ENCODE results near the gene NEK7. TPM values are rescaled to one million over a fixed set of nuclear protein-coding genes. Genes with fewer than 3 reads are reported as not detected.
"Not testable (repeated sequence)": the region's sequence is repeated elsewhere in the genome, so short reads cannot be mapped to it uniquely, and the experiment has no call there.

Gene NEK7
- total RNA-seq, 1 donor from 2014 or later: 63.2 TPM

DNA sequence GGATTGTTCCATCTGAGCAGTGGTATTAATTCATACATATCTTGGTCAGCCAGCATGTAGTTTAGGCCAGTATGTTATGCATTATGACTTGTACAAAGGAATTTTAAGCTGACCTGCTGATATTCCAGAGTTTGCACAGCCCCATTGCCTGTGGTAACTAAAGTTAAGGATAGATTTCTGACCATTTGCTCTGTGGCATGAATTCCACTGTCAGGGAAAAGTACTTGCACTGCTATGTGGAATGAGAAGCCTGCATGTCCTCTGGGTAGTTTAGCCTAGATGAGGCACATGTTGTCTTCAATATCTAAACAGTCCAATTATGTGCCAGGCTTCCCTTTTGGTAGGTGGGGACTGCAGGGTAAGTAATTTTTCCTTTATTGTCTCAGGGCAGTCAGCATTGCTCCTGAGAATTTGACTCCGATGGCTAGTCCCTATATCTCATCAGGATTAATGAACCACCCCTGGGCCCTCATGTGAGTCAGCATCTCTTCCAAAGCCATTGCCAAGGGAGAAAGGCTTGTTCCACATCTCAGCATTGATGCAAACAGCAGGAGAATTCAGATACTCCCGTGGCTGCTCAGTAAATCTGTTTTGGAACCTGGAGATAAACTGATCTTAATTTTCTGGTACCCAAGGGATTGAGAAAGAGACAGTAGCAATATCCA lies 30.2 kb downstream of the NEK7 start:
- Mint-ChIP-seq H3K9me3 (no peaks in the 10 kb centered on the region), H3K4me3 (no peak overlapping the region), H3K27ac (no peak overlapping the region)

DNA sequence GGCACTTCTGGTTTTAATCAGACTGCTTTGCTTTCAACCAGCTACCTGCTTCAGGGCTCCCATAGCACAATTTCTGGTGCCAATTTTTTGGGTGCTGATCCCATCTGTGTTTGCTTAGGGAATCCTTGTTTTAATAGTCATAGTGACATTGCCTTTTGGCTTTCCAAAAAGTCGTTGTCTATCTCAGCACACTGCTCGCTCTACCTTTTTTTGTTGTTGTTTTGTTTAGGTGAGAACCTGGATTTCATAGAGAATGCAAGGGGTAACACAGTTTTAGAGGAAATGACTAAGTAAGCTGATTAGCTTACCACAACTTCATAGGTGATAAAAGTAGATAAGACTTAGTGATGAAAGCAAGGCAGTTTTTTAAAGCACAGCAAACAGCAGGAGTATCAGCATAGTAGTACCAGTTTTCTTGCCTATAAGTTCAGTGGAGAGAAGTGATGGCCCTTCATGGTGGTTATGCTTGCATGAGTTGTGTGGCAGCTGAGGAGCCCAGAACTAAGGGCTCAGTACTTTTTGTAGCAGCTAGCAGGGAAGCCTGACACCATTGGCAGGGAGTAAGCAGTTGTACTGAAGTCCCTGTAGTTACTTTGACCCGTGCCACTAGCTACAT lies 31.3 kb downstream of the NEK7 start:
- DNase-seq (ENCODE audit: low spot score in 2 of 2, unreplicated experiment in 2 of 2): no peak
- Mint-ChIP-seq H3K27ac (no peak overlapping the region), H3K4me1 (peaks cover 32% of the 10 kb centered on the region), H3K4me3 (no peak overlapping the region), H3K36me3 (no peaks in the 10 kb centered on the region), H3K9me3 (no peaks in the 10 kb centered on the region), H3K27me3 (ENCODE audit: low read depth) (no peaks in the 10 kb centered on the region)
- TF ChIP-seq, protein P1, sequence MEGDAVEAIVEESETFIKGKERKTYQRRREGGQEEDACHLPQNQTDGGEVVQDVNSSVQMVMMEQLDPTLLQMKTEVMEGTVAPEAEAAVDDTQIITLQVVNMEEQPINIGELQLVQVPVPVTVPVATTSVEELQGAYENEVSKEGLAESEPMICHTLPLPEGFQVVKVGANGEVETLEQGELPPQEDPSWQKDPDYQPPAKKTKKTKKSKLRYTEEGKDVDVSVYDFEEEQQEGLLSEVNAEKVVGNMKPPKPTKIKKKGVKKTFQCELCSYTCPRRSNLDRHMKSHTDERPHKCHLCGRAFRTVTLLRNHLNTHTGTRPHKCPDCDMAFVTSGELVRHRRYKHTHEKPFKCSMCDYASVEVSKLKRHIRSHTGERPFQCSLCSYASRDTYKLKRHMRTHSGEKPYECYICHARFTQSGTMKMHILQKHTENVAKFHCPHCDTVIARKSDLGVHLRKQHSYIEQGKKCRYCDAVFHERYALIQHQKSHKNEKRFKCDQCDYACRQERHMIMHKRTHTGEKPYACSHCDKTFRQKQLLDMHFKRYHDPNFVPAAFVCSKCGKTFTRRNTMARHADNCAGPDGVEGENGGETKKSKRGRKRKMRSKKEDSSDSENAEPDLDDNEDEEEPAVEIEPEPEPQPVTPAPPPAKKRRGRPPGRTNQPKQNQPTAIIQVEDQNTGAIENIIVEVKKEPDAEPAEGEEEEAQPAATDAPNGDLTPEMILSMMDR (IDR thresholded peaks at IDR 0.05; ENCODE audit: unreplicated experiment): no peak

More for the DNA sequence above, 30.2 kb downstream of the NEK7 start:
- no peaks in the 10 kb centered on the region for H3K36me3 Mint-ChIP-seq
- no peak for DNase-seq (ENCODE audit: low spot score in 2 of 2, unreplicated experiment in 2 of 2)
- TF ChIP-seq, protein P1 (IDR thresholded peaks at IDR 0.05; ENCODE audit: unreplicated experiment): no peak
- peaks cover 30% of the 10 kb centered on the region for H3K4me1 Mint-ChIP-seq
- H3K27me3 Mint-ChIP-seq (ENCODE audit: low read depth): no peaks in the 10 kb centered on the region

DNA sequence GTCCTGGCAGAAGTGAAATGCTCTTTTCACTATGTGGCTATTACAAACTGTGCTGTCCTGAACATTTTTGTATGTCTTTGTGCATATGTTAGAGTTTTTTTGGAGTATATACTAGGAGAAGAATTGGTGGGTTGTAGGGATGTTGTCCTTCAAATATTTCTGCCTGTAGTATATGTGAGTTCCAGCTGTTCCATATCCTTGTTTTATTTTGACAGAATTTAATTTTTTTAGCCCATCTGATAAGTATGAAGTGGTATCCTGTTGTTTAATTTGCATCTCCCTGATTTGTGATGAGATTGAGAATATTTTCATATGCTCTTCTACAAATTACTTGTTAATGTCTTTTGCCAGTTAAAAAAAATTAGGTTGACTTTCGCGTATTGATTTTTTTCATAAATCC lies 34.3 kb downstream of the NEK7 start:
- no peak for DNase-seq (ENCODE audit: low spot score in 2 of 2, unreplicated experiment in 2 of 2)
- Mint-ChIP-seq H3K27ac (peak overlapping the region; percentile 78), H3K9me3 (peaks cover 10% of the 10 kb centered on the region), H3K36me3 (peaks cover 12% of the 10 kb centered on the region), H3K27me3 (ENCODE audit: low read depth) (no peaks in the 10 kb centered on the region), H3K4me1 (peaks cover 25% of the 10 kb centered on the region), H3K4me3 (no peak overlapping the region)
- TF ChIP-seq, protein P1 (IDR thresholded peaks at IDR 0.05; ENCODE audit: unreplicated experiment): no peak

DNA sequence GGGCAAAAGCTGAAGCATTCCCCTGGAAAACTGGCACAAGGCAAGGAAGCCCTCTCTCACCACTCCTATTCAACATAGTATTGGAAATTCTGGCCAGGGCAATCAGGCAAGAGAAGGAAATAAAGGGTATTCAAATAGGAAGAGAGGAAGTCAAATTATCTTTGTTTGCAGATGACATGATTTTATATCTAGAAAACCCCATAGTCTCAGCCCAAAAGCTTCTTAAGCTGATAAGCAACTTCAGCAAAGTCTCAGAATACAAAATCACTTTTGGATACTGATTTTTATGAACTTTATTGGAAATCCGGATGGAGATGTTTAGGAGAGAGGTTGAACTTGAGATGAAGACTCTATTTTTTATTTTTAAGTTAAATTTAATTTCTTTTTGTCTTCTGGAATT lies 37.1 kb downstream of the NEK7 start:
- not testable (repeated sequence) for H3K4me3 Mint-ChIP-seq; H3K27me3 Mint-ChIP-seq (ENCODE audit: low read depth); H3K27ac Mint-ChIP-seq; DNase-seq (ENCODE audit: low spot score in 2 of 2, unreplicated experiment in 2 of 2)
- H3K36me3 Mint-ChIP-seq: peaks cover 12% of the 10 kb centered on the region
- peaks cover 10% of the 10 kb centered on the region for H3K9me3 Mint-ChIP-seq
- H3K4me1 Mint-ChIP-seq: peaks cover 27% of the 10 kb centered on the region

DNA sequence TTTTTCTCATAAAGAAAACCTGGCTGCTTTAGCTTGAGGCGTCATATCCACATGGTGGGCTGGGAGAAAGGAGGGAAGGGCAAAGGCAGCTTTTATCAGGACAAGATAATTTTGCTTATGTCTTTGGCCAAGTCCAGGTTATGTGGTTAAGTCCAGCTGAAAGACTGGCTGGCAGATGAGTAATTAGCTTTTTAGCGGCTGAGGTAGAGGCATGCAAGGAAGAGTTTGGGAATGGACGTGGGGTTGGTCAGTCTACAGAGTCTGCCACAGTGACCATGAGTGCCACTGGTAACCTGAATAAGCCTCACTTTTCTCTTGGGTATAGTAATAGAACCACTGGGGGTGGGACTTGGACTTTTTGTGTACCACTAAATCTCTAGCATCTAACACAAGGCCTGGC lies 39.8 kb downstream of the NEK7 start:
- peaks cover 12% of the 10 kb centered on the region for H3K36me3 Mint-ChIP-seq
- TF ChIP-seq, protein P1 (IDR thresholded peaks at IDR 0.05; ENCODE audit: unreplicated experiment): no peak
- no peaks in the 10 kb centered on the region for H3K27me3 Mint-ChIP-seq (ENCODE audit: low read depth)
- no peak overlapping the region for H3K4me3 Mint-ChIP-seq
- H3K4me1 Mint-ChIP-seq: peaks cover 12% of the 10 kb centered on the region
- H3K27ac Mint-ChIP-seq: peak overlapping the region; percentile 37
- peaks cover 10% of the 10 kb centered on the region for H3K9me3 Mint-ChIP-seq
- DNase-seq (ENCODE audit: low spot score in 2 of 2, unreplicated experiment in 2 of 2): no peak

DNA sequence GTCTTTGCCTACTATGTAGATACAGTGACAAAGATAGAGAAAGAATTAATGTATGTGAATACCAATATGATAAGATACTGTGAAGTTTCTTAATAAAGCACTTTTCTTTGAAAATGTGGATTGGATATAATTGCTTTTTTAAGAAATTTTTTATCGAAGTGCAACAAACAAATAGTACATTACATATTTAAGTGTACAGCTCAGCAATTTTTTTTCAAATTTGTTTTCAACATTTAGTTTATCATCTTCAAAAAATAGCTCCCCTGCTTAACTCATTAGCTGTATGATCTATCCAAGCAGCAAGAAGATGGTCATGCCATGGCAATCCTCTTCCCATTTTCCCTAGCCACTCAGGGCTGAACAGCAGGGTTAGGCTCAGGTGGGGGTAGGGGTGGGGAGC lies 40.5 kb downstream of the NEK7 start:
- H3K27me3 Mint-ChIP-seq (ENCODE audit: low read depth): no peaks in the 10 kb centered on the region
- peaks cover 10% of the 10 kb centered on the region for H3K9me3 Mint-ChIP-seq
- no peak for DNase-seq (ENCODE audit: low spot score in 2 of 2, unreplicated experiment in 2 of 2)
- TF ChIP-seq, protein P1 (IDR thresholded peaks at IDR 0.05; ENCODE audit: unreplicated experiment): no peak
- no peak overlapping the region for H3K4me3 Mint-ChIP-seq
- H3K27ac Mint-ChIP-seq: peak overlapping the region; percentile 21
- peaks cover 12% of the 10 kb centered on the region for H3K4me1 Mint-ChIP-seq
- peaks cover 12% of the 10 kb centered on the region for H3K36me3 Mint-ChIP-seq

Data from mesothelial cell of epicardium (in vitro differentiated cells).